Tibial artery (tissue), 4 donors: ENCODE results near the gene TUT1.
A peak's percentile ranks its signal among the peaks of the same experiment; 100 is the strongest.

Source experiments
- DNase-seq, 2 donors: peaks; one replicate each; pipeline ENCODE4 v3.0.0-alpha.2; 2019
- H3K27ac ChIP-seq, 2 donors: fragments of 200-600 bp; sonication (generic) in 1 of 2; 1 replicate in 1 of 2; 2 replicates in 1 of 2; pipeline ENCODE4 v1.5.1; 2018 to 2019; ENCODE audit warnings: mild to moderate bottlenecking in 1 of 2
- H3K27me3 ChIP-seq, 2 donors: fragments of 200-600 bp; sonication (generic) in 1 of 2; one replicate each; pipeline versions ENCODE4 v1.5.1 to v1.6.0; 2016 to 2019
- H3K36me3 ChIP-seq, 3 donors: fragments of 200-600 bp; sonication (generic) in 2 of 3; one replicate each; pipeline ENCODE4 v1.5.1; 2016 to 2019; ENCODE audit warnings: mild to moderate bottlenecking in 2 of 3
- H3K4me1 ChIP-seq, 4 donors: fragments of 200-600 bp; sonication (generic) in 2 of 4; 1 replicate in 3 of 4; 2 replicates in 1 of 4; pipeline ENCODE4 v1.5.1; 2016 to 2019
- H3K4me3 ChIP-seq, 2 donors: fragments of 200-600 bp; sonication (generic) in 1 of 2; 1 replicate in 1 of 2; 2 replicates in 1 of 2; pipeline ENCODE4 v1.5.1; 2018 to 2019; ENCODE audit warnings: mild to moderate bottlenecking in 2 of 2
- H3K9me3 ChIP-seq, 3 donors: fragments of 200-600 bp; sonication (generic) in 1 of 3; one replicate each; pipeline ENCODE4 v1.5.1; 2016 to 2019
- CTCF ChIP-seq, 2 experiments: fragments of 200-600 bp in 1 of 2; fragments of 450-650 bp in 1 of 2; IDR thresholded peaks; one replicate each; pipeline ENCODE4 v1.5.1; 2017 to 2019; ENCODE audit warnings: antibody characterized with exemption in 2 of 2, mild to moderate bottlenecking in 1 of 2, moderate library complexity in 1 of 2
- intact Hi-C: fragments of 100-400 bp; cut with DNase I; formaldehyde crosslinking; loops from one replicate; pipeline ENCODE4 v1.15.0; 2023; ENCODE audit warnings: low total_unique reads

Gene TUT1

GRCh38 chr11:62539238-62539925 is 51.9 kb downstream of the TUT1 start:
- H3K9me3 ChIP-seq, result no peaks in the 10 kb centered on the region
- DNase-seq, result peak in 1 of 2 donors; percentile 85
- intact Hi-C loops, result no loop called here
- TF ChIP-seq CTCF (IDR thresholded peaks at IDR 0.05), result no peak
- H3K4me1 ChIP-seq, result peaks cover 5 to 95% (median 83%) of the 10 kb centered on the region in 4 donors
- H3K4me3 ChIP-seq, result peak overlapping the region; percentile 86 to 87
- no peaks in the 10 kb centered on the region for H3K27me3 ChIP-seq
- peak overlapping the region; percentile 98 for H3K27ac ChIP-seq
- peaks cover 19 to 44% (median 28%) of the 10 kb centered on the region in 3 donors for H3K36me3 ChIP-seq

GRCh38 chr11:62538470-62539237 is 52.7 kb downstream of the TUT1 start:
- Histone ChIP-seq H3K27ac (peak overlapping the region; percentile 98), H3K4me3 (peak overlapping the region; percentile 86 to 87), H3K4me1 (peaks cover 5 to 90% (median 81%) of the 10 kb centered on the region in 4 donors), H3K9me3 (no peaks in the 10 kb centered on the region), H3K36me3 (peaks cover 27 to 51% (median 35%) of the 10 kb centered on the region in 3 donors), H3K27me3 (no peaks in the 10 kb centered on the region)
- TF ChIP-seq CTCF (IDR thresholded peaks at IDR 0.05), result no peak
- no peak for DNase-seq
- intact Hi-C loops, result no loop called here

- intact Hi-C loops, result no loop called here
- TF ChIP-seq CTCF (IDR thresholded peaks at IDR 0.05), result no peak
- H3K27ac ChIP-seq, result peak overlapping the region; percentile 98
- peaks cover 49 to 73% (median 57%) of the 10 kb centered on the region in 3 donors for H3K36me3 ChIP-seq
- no peak overlapping the region for H3K4me3 ChIP-seq
- H3K4me1 ChIP-seq, result peaks cover 0 to 72% (median 63%) of the 10 kb centered on the region in 4 donors
- H3K9me3 ChIP-seq, result no peaks in the 10 kb centered on the region
- H3K27me3 ChIP-seq, result no peaks in the 10 kb centered on the region
- no peak for DNase-seq
Observed at GRCh38 chr11:62536301-62536957, 54.9 kb downstream of the TUT1 start.

GRCh38 chr11:62535802-62536201 is 55.5 kb downstream of the TUT1 start:
- H3K4me3 ChIP-seq, result no peak overlapping the region
- H3K4me1 ChIP-seq, result peaks cover 0 to 66% (median 57%) of the 10 kb centered on the region in 4 donors
- intact Hi-C loops, result no loop called here
- no peak for TF ChIP-seq CTCF (IDR thresholded peaks at IDR 0.05)
- no peaks in the 10 kb centered on the region for H3K9me3 ChIP-seq
- H3K27me3 ChIP-seq, result no peaks in the 10 kb centered on the region
- peaks cover 55 to 80% (median 63%) of the 10 kb centered on the region in 3 donors for H3K36me3 ChIP-seq
- peak overlapping the region; percentile 3 to 98 for H3K27ac ChIP-seq
- DNase-seq, result no peak

- Histone ChIP-seq H3K9me3 (no peaks in the 10 kb centered on the region), H3K27ac (no peak overlapping the region), H3K4me3 (no peak overlapping the region), H3K4me1 (peaks cover 0 to 62% (median 51%) of the 10 kb centered on the region in 4 donors), H3K27me3 (no peaks in the 10 kb centered on the region), H3K36me3 (peaks cover 64 to 88% (median 72%) of the 10 kb centered on the region in 3 donors)
- TF ChIP-seq CTCF (IDR thresholded peaks at IDR 0.05), result no peak
- no peak for DNase-seq
- intact Hi-C loops, result no loop called here
Observed at GRCh38 chr11:62534779-62535545, 56.4 kb downstream of the TUT1 start.
